Endothelial cell of umbilical vein (primary cell): ENCODE data around the gene STAC3. TPM values are rescaled to one million over a fixed set of nuclear protein-coding genes. Genes with fewer than 3 reads are reported as not detected.
A peak's percentile ranks its signal among the peaks of the same experiment; 100 is the strongest.

Source experiments
- BruUV-seq: library from RNA; stranded (reverse); fragments of 400-500 nt; replicated peaks from 2 replicates; lab custom pipeline; 2021; lab: Mats Ljungman, UMichigan
- CTCF ChIA-PET: fragments of 300-600, 350-600 bp; sonication (Branson Sonifier 250); formaldehyde crosslinking; loops from one replicate; lab custom pipeline; 2021; ENCODE audit warnings: antibody characterized with exemption, inconsistent platforms; lab: Charles Lee
- POLR2A ChIA-PET: fragments of 300-600, 350-600 bp; sonication (Branson Sonifier 250); formaldehyde crosslinking; loops from one replicate; lab custom pipeline; 2021; ENCODE audit warnings: antibody characterized with exemption, inconsistent platforms; lab: Charles Lee
- DNase-seq: peaks from one replicate; pipeline ENCODE4 v3.0.0-alpha.2; 2011; ENCODE audit warnings: low read depth, low spot score
- FAIRE-seq: peaks from 2 replicates; lab custom pipeline; 2011; peaks lifted over from hg19 to GRCh38; lab: Jason Lieb, UNC
- H2AFZ ChIP-seq: 2 replicates; pipeline ENCODE4 v1.6.0; 2012; ENCODE audit warnings: low read depth, low read length, control low read depth, inconsistent platforms
- H3K27ac ChIP-seq: 2 replicates; pipeline ENCODE4 v1.5.1; 2011; ENCODE audit warnings: low read depth, mild to moderate bottlenecking, control low read depth, low read length, moderate library complexity; ENCODE audit not compliant: insufficient read depth
- H3K27me3 ChIP-seq, 2 experiments: 2 replicates each; pipeline versions ENCODE4 v1.6.0 to v1.6.1; 2011; ENCODE audit warnings: low read length in 2 of 2, mixed read lengths in 1 of 2; ENCODE audit not compliant: control insufficient read depth in 2 of 2, insufficient read depth in 2 of 2
- H3K36me3 ChIP-seq, 2 experiments: 2 replicates in 1 of 2; 3 replicates in 1 of 2; pipeline ENCODE4 v1.5.1; 2011; ENCODE audit warnings: low read length in 2 of 2, mild to moderate bottlenecking in 1 of 2, moderate library complexity in 1 of 2; ENCODE audit not compliant: control insufficient read depth in 2 of 2, insufficient read depth in 2 of 2; ENCODE audit errors: extremely low read depth in 1 of 2
- H3K4me1 ChIP-seq: 3 replicates; pipeline ENCODE4 v1.5.1; 2011; ENCODE audit warnings: mild to moderate bottlenecking, low read length; ENCODE audit not compliant: control insufficient read depth, insufficient read depth; ENCODE audit errors: extremely low read depth
- H3K4me2 ChIP-seq: 2 replicates; pipeline ENCODE4 v1.6.1; 2011; ENCODE audit warnings: low read length, control low read depth, mixed read lengths; ENCODE audit not compliant: insufficient read depth
- H3K4me3 ChIP-seq, 3 experiments: fragments of 200-600 bp in 1 of 3; sonication (generic), shearing (Covaris generic) in 1 of 3; replicated peaks in 1 of 3; 2 replicates each; pipeline ENCODE4 v1.5.1; 2011 to 2016; ENCODE audit warnings: control low read depth in 3 of 3, low read length in 3 of 3, mild to moderate bottlenecking in 2 of 3, inconsistent platforms in 1 of 3, low read depth in 1 of 3, moderate library complexity in 1 of 3; ENCODE audit not compliant: insufficient read depth in 1 of 3
- H3K79me2 ChIP-seq: 2 replicates; pipeline ENCODE4 v1.6.0; 2012; ENCODE audit warnings: low read length, inconsistent platforms; ENCODE audit not compliant: control insufficient read depth, insufficient read depth
- H3K9ac ChIP-seq: replicated peaks from 2 replicates; pipeline ENCODE3; 2011; ENCODE audit warnings: low read length, control low read depth; ENCODE audit not compliant: insufficient read depth; ENCODE audit errors: extremely low read depth
- H3K9me1 ChIP-seq: replicated peaks from 3 replicates; pipeline ENCODE4 v1.6.0; 2011; ENCODE audit warnings: mild to moderate bottlenecking, low read length; ENCODE audit not compliant: control insufficient read depth, insufficient read depth; ENCODE audit errors: extremely low read depth
- H3K9me3 ChIP-seq: replicated peaks from 2 replicates; pipeline ENCODE4 v1.5.1; 2012; ENCODE audit warnings: low read length, inconsistent platforms; ENCODE audit not compliant: control insufficient read depth, insufficient read depth
- H4K20me1 ChIP-seq: replicated peaks from 2 replicates; pipeline ENCODE3; 2011; ENCODE audit warnings: mild to moderate bottlenecking, low read length; ENCODE audit not compliant: control insufficient read depth, insufficient read depth; ENCODE audit errors: extremely low read depth
- EZH2 ChIP-seq: IDR thresholded peaks from 2 replicates; pipeline ENCODE4 v1.6.1; 2012; ENCODE audit warnings: borderline replicate concordance, low read depth, mild to moderate bottlenecking, moderate library complexity, low read length, inconsistent platforms; ENCODE audit not compliant: severe bottlenecking
- FOS ChIP-seq: IDR thresholded peaks from 2 replicates; pipeline ENCODE4 v1.6.1; 2011; ENCODE audit warnings: mild to moderate bottlenecking, low read length, moderate library complexity, borderline replicate concordance; ENCODE audit not compliant: insufficient read depth
- POLR2A ChIP-seq: IDR thresholded peaks from 2 replicates; pipeline ENCODE4 v1.6.1; 2012; ENCODE audit warnings: low read depth, mild to moderate bottlenecking, control low read depth, low read length
- dilution Hi-C: fragments of 300-500 bp; cut with MboI; formaldehyde crosslinking; loops from one replicate; pipeline ENCODE4 v1.15.0; 2019; ENCODE audit warnings: low sequenced_read_pairs; ENCODE audit not compliant: extremely low pct_ligation_motif_present
- intact Hi-C: fragments of 100-400 bp; cut with micrococcal nuclease; formaldehyde crosslinking; loops from one replicate; pipeline ENCODE4 v1.10.0; 2022
- polyA plus RNA-seq, 4 experiments: library from polyadenylated mRNA; depleted of rRNA in 3 of 4; stranded (reverse) in 3 of 4; unstranded in 1 of 4; fragments of >200 nt; gene quantifications; 2 replicates each; pipeline versions ENCODE4 v1.2.1 to v1.2.3, GENCODE V29; 2011 to 2012; ENCODE audit warnings: missing spikeins in 1 of 4
- total RNA-seq: library from RNA; stranded (reverse); gene quantifications from 2 replicates; pipeline ENCODE4 v1.2.3, GENCODE V29; 2021

STAC3 gene
- total and polyA plus RNA-seq, 2 donors (not counting 3 experiments of a cell fraction or from before 2014, with no cell fraction given): 0.36 to 0.55 TPM

- no TSS peak for BruUV-seq
- H3K79me2 ChIP-seq: peaks cover 23% of the 10 kb centered on the region
- no peaks in the 10 kb centered on the region for H3K9me3 ChIP-seq
- POLR2A ChIA-PET: interaction anchor here (0.6 kb wide), 1 partner anchor 50 kb away, joined by 7 read pairs; no protein-coding TSS in a partner anchor
- DNase-seq (no peak), FAIRE-seq (no peak)
- H3K4me1 ChIP-seq: peaks cover 18% of the 10 kb centered on the region
- no peak overlapping the region for H3K4me2 ChIP-seq
- intact Hi-C loops (no loop called here), dilution Hi-C loops (no loop called here)
- no peaks in the 10 kb centered on the region for H4K20me1 ChIP-seq
- H3K9me1 ChIP-seq: no peaks in the 10 kb centered on the region
- peaks cover 10 to 11% of the 10 kb centered on the region in 2 experiments for H3K27me3 ChIP-seq
- CTCF ChIA-PET: interaction anchor here (3.6 to 5.0 kb wide), 2 partner anchors 8 to 18 kb away, joined by 54 to 129 read pairs; no protein-coding TSS in a partner anchor
- no peak overlapping the region for H2AFZ ChIP-seq
- TF ChIP-seq POLR2A (peak; percentile 24), EZH2 (no peak)
- H3K27ac ChIP-seq: no peak overlapping the region
- H3K4me3 ChIP-seq: no peak overlapping the region
- H3K9ac ChIP-seq: no peak overlapping the region
- H3K36me3 ChIP-seq: peaks cover 3 to 27% of the 10 kb centered on the region in 2 experiments
Observed at GRCh38 chr12:57232156-57232756, 18.7 kb downstream of the STAC3 start.

GRCh38 chr12:57231276-57232021 is 19.5 kb downstream of the STAC3 start:
- DNase-seq: no peak
- Histone ChIP-seq H3K36me3 (peaks cover 3 to 27% of the 10 kb centered on the region in 2 experiments), H3K79me2 (peaks cover 23% of the 10 kb centered on the region), H3K27ac (no peak overlapping the region), H3K4me3 (no peak overlapping the region), H3K9ac (peak overlapping the region; percentile 96), H3K4me1 (peaks cover 18% of the 10 kb centered on the region), H3K9me3 (no peaks in the 10 kb centered on the region), H3K4me2 (peak overlapping the region; percentile 77), H3K9me1 (no peaks in the 10 kb centered on the region), H4K20me1 (no peaks in the 10 kb centered on the region), H2AFZ (no peak overlapping the region), H3K27me3 (peaks cover 6 to 9% of the 10 kb centered on the region in 2 experiments)
- dilution Hi-C loops (no loop called here), intact Hi-C loops (no loop called here)
- CTCF ChIA-PET: interaction anchor here (3.6 to 5.0 kb wide), 2 partner anchors 9 to 17 kb away, joined by 54 to 129 read pairs; no protein-coding TSS in a partner anchor
- TF ChIP-seq POLR2A (no peak), FOS (no peak)
- BruUV-seq: no TSS peak
- POLR2A ChIA-PET: interaction anchor here (0.6 kb wide), 1 partner anchor 49 kb away, joined by 7 read pairs; no protein-coding TSS in a partner anchor
- FAIRE-seq: no peak
